Measurements from ENCODE around the gene PRM3.

PRM3 gene

GRCh38 chr16:11224894-11225676 lies 48.3 kb downstream of the PRM3 start:
- DNase-seq (ENCODE audit: low read depth), result peak; percentile 79

DNA sequence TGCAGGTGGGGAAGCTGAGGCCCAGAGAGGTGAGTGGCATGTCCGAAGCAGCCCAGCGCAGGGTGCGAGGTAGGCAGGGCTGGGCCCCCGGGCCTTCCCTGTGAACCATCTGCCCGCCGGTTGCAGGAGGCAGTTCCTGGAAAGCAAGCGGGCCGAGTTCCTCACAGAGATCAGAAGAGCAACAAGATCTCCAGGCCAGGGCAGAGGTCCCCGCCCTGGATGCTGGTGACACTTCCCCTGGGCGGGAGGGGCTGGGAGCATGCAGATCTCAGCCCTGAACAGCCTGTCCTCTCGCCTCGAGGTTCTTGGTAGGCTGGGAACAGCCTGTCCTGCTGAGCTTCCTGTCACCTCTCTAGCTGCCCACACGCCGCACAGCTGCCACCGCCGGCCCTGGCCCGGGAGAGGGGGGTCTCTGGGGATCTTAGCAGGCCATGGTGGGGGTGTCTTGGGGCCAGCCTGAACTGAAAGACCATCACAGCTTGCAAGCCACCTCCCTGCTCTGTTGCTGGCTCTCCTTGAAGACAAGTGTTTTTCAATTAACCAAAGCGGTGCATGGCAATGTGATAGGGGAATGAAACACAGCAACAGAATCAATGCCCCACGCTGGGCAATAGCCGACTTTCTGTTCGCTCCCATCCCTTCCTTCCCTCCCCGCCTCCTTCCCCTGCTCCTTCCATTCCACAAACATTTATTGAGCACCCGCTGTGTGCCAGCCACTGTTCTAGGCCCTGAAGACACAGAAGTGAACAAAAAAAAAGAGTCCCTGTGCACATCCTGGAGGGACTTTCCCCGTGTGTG lies 49.1 kb downstream of the PRM3 start:
- peak; percentile 59 for DNase-seq (ENCODE audit: low read depth)
